GM12892 (cell line): ENCODE data around the gene MTMR10.

Experiments
- DNase-seq: peaks from one replicate; pipeline ENCODE4 v3.0.0; 2011; ENCODE audit not compliant: insufficient read length
- FAIRE-seq: peaks from 2 replicates; lab custom pipeline; 2011; peaks lifted over from hg19 to GRCh38; lab: Jason Lieb, UNC
- POLR2A ChIP-seq: IDR thresholded peaks from 2 replicates; pipeline ENCODE4 v1.6.1; 2011; ENCODE audit warnings: low read depth, low read length, control low read depth
- POLR2AphosphoS5 ChIP-seq: IDR thresholded peaks from 2 replicates; pipeline ENCODE4 v1.6.1; 2011; ENCODE audit warnings: low read depth, low read length, control low read depth
- TAF1 ChIP-seq: IDR thresholded peaks from 2 replicates; pipeline ENCODE4 v1.6.1; 2011; ENCODE audit warnings: low read depth, mild to moderate bottlenecking, control low read depth, low read length, borderline replicate concordance

Gene MTMR10

DNA sequence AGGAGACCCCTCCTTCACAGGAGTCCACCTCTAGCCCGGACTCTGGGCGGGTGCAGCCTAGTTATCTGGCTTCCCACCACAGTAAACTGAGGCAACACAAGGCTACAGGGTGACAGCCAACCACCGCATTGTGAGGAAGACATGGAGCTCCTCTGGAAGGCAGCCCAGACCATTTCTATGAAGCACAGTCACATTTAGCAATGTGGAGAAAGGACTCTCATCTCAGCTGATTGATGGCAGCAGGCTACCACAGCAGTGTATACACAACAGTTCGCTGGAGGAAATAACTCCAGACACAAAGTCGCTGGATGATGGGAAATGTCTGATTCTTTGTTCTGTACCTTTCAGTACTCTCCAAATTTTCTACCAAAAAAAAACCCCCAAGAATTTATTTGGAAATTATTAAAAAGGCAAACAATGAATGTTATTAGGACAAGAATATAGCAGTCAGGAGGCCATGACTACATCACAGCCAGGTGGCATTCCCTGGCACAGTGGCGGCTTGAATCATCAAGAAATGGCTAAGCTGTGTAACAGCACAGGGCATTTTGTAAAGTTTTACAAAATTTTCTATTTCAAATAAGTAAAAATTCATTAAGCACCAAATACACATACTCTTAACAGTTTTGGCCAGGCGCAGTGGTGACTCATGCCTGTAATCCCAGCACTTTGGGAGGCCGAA, 47.6 kb downstream of the MTMR10 start:
- DNase-seq (no peak), FAIRE-seq (no peak)
- no peak for TF ChIP-seq POLR2A
- TF ChIP-seq POLR2AphosphoS5 = no peak
- no peak for TF ChIP-seq TAF1

GRCh38 chr15:30941520-30941919, 49.9 kb downstream of the MTMR10 start:
- TF ChIP-seq TAF1 (no peak), POLR2A (no peak), POLR2AphosphoS5 (no peak)
- FAIRE-seq = no peak
- DNase-seq = no peak

GRCh38 chr15:30940359-30940758, 51.1 kb downstream of the MTMR10 start:
- TF ChIP-seq TAF1 = no peak
- no peak for TF ChIP-seq POLR2A
- TF ChIP-seq POLR2AphosphoS5 = no peak
- FAIRE-seq (no peak), DNase-seq (no peak)

GRCh38 chr15:30939161-30939560, 52.3 kb downstream of the MTMR10 start:
- FAIRE-seq (no peak), DNase-seq (no peak)
- TF ChIP-seq TAF1 = no peak
- no peak for TF ChIP-seq POLR2A
- TF ChIP-seq POLR2AphosphoS5 = no peak

DNA sequence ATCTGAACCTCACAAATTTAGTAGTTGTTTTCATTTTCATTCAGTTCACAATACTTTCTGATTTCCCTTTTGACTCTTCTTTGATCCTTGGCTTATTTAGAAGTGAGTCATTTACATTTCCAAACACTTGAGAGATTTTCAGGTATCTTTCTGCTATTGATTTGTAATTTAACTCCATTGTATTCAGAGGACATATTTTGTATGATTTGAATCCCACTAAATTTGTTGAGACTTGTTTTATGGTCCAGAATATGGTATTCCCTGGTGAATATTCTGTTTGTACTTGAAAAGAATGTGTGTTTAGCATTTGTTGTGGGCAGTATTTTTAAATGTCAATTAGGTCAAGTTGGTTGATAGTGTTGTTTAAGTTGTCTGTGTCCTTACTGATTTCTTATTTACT, 58.1 kb downstream of the MTMR10 start:
- DNase-seq (no peak), FAIRE-seq (no peak)
- no peak for TF ChIP-seq POLR2A
- TF ChIP-seq TAF1 = no peak
- no peak for TF ChIP-seq POLR2AphosphoS5

- DNase-seq (no peak), FAIRE-seq (no peak)
- TF ChIP-seq POLR2A (no peak), POLR2AphosphoS5 (no peak), TAF1 (no peak)
These were observed 61.0 kb downstream of the MTMR10 start for GRCh38 chr15:30930422-30930821.

DNA sequence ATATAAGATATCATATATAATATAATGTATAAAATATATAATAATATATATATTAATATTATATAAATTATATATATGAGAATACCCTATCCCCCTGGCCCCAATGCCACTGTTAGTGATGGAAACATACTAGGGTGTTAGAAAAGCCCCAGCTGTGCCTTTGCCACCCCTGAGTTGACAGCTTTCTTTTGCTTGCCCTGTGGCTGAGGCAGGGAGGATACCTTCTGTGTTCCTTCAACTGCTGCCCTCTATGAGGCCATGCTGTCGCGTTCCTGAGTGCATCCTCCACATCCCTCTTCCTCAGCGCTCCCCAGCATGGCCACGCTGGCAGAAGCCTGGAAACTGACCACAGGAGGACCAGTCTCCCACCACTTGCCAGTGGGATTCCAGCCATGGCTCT, 61.4 kb downstream of the MTMR10 start:
- FAIRE-seq (no peak), DNase-seq (no peak)
- no peak for TF ChIP-seq POLR2A
- TF ChIP-seq TAF1 = no peak

GRCh38 chr15:30929064-30929669, 62.3 kb downstream of the MTMR10 start:
- FAIRE-seq = no peak

DNA sequence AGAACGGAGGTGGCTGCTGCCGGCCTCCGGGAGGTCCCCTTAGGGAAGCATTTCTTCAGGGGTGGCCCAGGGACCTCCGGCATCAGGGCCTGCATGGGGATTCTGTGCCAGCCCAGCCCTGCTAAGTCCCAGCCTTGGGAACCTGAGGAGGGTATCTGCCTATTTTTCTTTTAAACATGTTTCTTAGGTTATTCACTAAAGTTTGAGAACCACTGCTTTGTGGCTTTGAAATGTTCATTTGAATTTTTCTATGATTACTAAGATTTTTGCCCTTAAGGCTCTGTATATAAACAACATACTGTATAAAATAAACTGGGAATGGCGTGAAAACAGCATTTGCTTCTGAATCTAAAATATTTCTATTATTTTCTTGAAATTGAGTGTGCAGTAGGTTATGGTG, 63.4 kb downstream of the MTMR10 start:
- no peak for FAIRE-seq
- DNase-seq = no peak
- TF ChIP-seq POLR2AphosphoS5 = no peak
- no peak for TF ChIP-seq TAF1
- no peak for TF ChIP-seq POLR2A

More at GRCh38 chr15:30929064-30929669, 62.3 kb downstream of the MTMR10 start:
- no peak for TF ChIP-seq TAF1
- DNase-seq = no peak

GRCh38 chr15:30927148-30927761, 64.2 kb downstream of the MTMR10 start:
- FAIRE-seq = no peak
- TF ChIP-seq POLR2A (no peak), POLR2AphosphoS5 (no peak), TAF1 (no peak)
- no peak for DNase-seq

DNA sequence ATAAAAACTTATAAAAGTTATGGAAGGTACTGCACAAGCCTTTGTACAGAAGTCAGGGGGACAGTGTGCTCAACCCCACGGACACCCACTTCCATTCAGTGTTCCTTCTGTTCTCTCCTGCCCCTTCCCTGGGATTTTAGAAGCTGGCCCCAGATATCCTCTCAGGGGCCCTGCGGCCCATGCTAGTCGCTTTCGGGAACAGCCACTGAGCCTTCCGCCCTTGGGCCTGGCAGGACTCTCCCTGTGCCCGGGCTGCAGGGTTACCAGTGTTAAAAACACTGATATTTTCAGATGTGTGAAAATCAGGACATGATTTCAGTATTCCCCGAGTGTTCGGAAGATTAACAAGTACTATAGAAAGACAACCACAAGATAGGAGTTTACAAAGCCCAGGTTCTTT, 65.3 kb downstream of the MTMR10 start:
- FAIRE-seq = no peak
- TF ChIP-seq POLR2A (no peak), TAF1 (no peak), POLR2AphosphoS5 (no peak)

DNA sequence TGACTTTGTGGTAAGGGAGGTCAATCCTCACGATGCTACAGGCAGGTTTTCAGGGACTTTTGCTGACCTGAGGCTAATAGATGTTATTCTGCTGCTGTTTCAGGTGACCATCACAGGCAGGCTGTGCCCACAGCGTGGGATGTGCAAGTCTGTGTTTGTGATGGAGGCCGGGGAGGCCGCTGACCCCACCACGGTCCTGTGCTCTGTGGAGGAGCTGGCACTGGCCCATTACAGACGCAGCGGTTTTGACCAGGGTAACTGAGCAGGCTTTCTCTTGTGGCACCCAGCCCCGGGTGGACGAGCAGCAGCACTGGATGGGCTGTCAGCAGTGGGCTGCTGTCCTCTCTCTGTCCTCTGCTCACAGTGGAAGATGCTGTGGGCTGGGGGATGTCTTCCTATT, 65.7 kb downstream of the MTMR10 start:
- FAIRE-seq = no peak
- no peak for TF ChIP-seq TAF1
- no peak for TF ChIP-seq POLR2AphosphoS5
- no peak for TF ChIP-seq POLR2A

More for the DNA sequence above, 65.3 kb downstream of the MTMR10 start:
- DNase-seq = no peak

More for the DNA sequence above, 65.7 kb downstream of the MTMR10 start:
- no peak for DNase-seq
